ENCODE results near the gene ATP9B. TPM values are rescaled to one million over a fixed set of nuclear protein-coding genes. Genes with fewer than 3 reads are reported as not detected.
"Not testable (repeated sequence)": the region's sequence is repeated elsewhere in the genome, so short reads cannot be mapped to it uniquely, and the experiment has no call there.

ATP9B gene
- total and polyA plus RNA-seq, 2 donors, result 14.9 to 19.3 TPM

GRCh38 chr18:79372461-79372860 lies 303.3 kb downstream of the ATP9B start:
- H3K27me3 ChIP-seq (ENCODE audit: control insufficient read depth in 2 of 2, insufficient read depth in 1 of 2, low read length in 1 of 2), result no peaks in the 10 kb centered on the region
- peaks cover 6 to 10% of the 10 kb centered on the region in 2 donors for H3K4me1 ChIP-seq (ENCODE audit: control insufficient read depth in 2 of 2, insufficient read depth in 2 of 2, low read length in 2 of 2)
- no peak for DNase-seq (ENCODE audit: low read depth in 6 of 9, low spot score in 9 of 9)
- H3K9me3 ChIP-seq (ENCODE audit: control insufficient read depth in 2 of 2, insufficient read depth in 1 of 2, low read length in 1 of 2), result no peaks in the 10 kb centered on the region
- H3K27ac ChIP-seq (ENCODE audit: low read depth in 1 of 2, low read length in 1 of 2), result no peak overlapping the region
- peaks cover 7 to 28% of the 10 kb centered on the region in 2 donors for H3K36me3 ChIP-seq (ENCODE audit: control insufficient read depth in 2 of 2, insufficient read depth in 2 of 2, low read length in 1 of 2)
- WGBS, result 98% methylated on average over 10 of the region's 10 CpGs
- no peak overlapping the region for H3K4me3 ChIP-seq (ENCODE audit: low read length in 2 of 2)

GRCh38 chr18:79372991-79373390 lies 303.8 kb downstream of the ATP9B start:
- no peaks in the 10 kb centered on the region for H3K27me3 ChIP-seq (ENCODE audit: control insufficient read depth in 2 of 2, insufficient read depth in 1 of 2, low read length in 1 of 2)
- H3K36me3 ChIP-seq (ENCODE audit: control insufficient read depth in 2 of 2, insufficient read depth in 2 of 2, low read length in 1 of 2), result peaks cover 9 to 25% of the 10 kb centered on the region in 2 donors
- WGBS, result 98% methylated on average over 2 of the region's 2 CpGs
- H3K4me1 ChIP-seq (ENCODE audit: control insufficient read depth in 2 of 2, insufficient read depth in 2 of 2, low read length in 2 of 2), result peaks cover 6 to 10% of the 10 kb centered on the region in 2 donors
- no peak for DNase-seq (ENCODE audit: low read depth in 6 of 9, low spot score in 9 of 9)
- H3K4me3 ChIP-seq (ENCODE audit: low read length in 2 of 2), result no peak overlapping the region
- no peaks in the 10 kb centered on the region for H3K9me3 ChIP-seq (ENCODE audit: control insufficient read depth in 2 of 2, insufficient read depth in 1 of 2, low read length in 1 of 2)
- H3K27ac ChIP-seq (ENCODE audit: low read depth in 1 of 2, low read length in 1 of 2), result no peak overlapping the region

- 98% methylated on average over 17 of the region's 17 CpGs for WGBS
- H3K36me3 ChIP-seq (ENCODE audit: control insufficient read depth in 2 of 2, insufficient read depth in 2 of 2, low read length in 1 of 2), result peaks cover 9 to 30% of the 10 kb centered on the region in 2 donors
These were observed 304.5 kb downstream of the ATP9B start for GRCh38 chr18:79373736-79374135.

GRCh38 chr18:79374408-79375171 lies 305.4 kb downstream of the ATP9B start:
- no peak overlapping the region for H3K27ac ChIP-seq (ENCODE audit: low read depth in 1 of 2, low read length in 1 of 2)
- peaks cover 5 to 8% of the 10 kb centered on the region in 2 donors for H3K4me1 ChIP-seq (ENCODE audit: control insufficient read depth in 2 of 2, insufficient read depth in 2 of 2, low read length in 2 of 2)
- no peaks in the 10 kb centered on the region for H3K9me3 ChIP-seq (ENCODE audit: control insufficient read depth in 2 of 2, insufficient read depth in 1 of 2, low read length in 1 of 2)
- H3K4me3 ChIP-seq (ENCODE audit: low read length in 2 of 2), result no peak overlapping the region
- WGBS, result 95% methylated on average over 24 of the region's 32 CpGs
- H3K27me3 ChIP-seq (ENCODE audit: control insufficient read depth in 2 of 2, insufficient read depth in 1 of 2, low read length in 1 of 2), result no peaks in the 10 kb centered on the region
- peaks cover 9 to 33% of the 10 kb centered on the region in 2 donors for H3K36me3 ChIP-seq (ENCODE audit: control insufficient read depth in 2 of 2, insufficient read depth in 2 of 2, low read length in 1 of 2)
- DNase-seq (ENCODE audit: low read depth in 6 of 9, low spot score in 9 of 9), result no peak

More at GRCh38 chr18:79373736-79374135, 304.5 kb downstream of the ATP9B start:
- Histone ChIP-seq H3K27me3 (ENCODE audit: control insufficient read depth in 2 of 2, insufficient read depth in 1 of 2, low read length in 1 of 2) (no peaks in the 10 kb centered on the region), H3K4me1 (ENCODE audit: control insufficient read depth in 2 of 2, insufficient read depth in 2 of 2, low read length in 2 of 2) (peaks cover 6 to 7% of the 10 kb centered on the region in 2 donors), H3K4me3 (ENCODE audit: low read length in 2 of 2) (no peak overlapping the region), H3K27ac (ENCODE audit: low read depth in 1 of 2, low read length in 1 of 2) (no peak overlapping the region), H3K9me3 (ENCODE audit: control insufficient read depth in 2 of 2, insufficient read depth in 1 of 2, low read length in 1 of 2) (no peaks in the 10 kb centered on the region)
- no peak for DNase-seq (ENCODE audit: low read depth in 6 of 9, low spot score in 9 of 9)

- Histone ChIP-seq H3K27ac (ENCODE audit: low read depth in 1 of 2, low read length in 1 of 2) (no peak overlapping the region), H3K27me3 (ENCODE audit: control insufficient read depth in 2 of 2, insufficient read depth in 1 of 2, low read length in 1 of 2) (no peaks in the 10 kb centered on the region), H3K4me1 (ENCODE audit: control insufficient read depth in 2 of 2, insufficient read depth in 2 of 2, low read length in 2 of 2) (peaks cover 5 to 8% of the 10 kb centered on the region in 2 donors), H3K4me3 (ENCODE audit: low read length in 2 of 2) (no peak overlapping the region), H3K9me3 (ENCODE audit: control insufficient read depth in 2 of 2, insufficient read depth in 1 of 2, low read length in 1 of 2) (no peaks in the 10 kb centered on the region), H3K36me3 (ENCODE audit: control insufficient read depth in 2 of 2, insufficient read depth in 2 of 2, low read length in 1 of 2) (peaks cover 9 to 29% of the 10 kb centered on the region in 2 donors)
- DNase-seq (ENCODE audit: low read depth in 6 of 9, low spot score in 9 of 9), result no peak
- 97% methylated on average over 10 of the region's 10 CpGs for WGBS
These were observed 306.4 kb downstream of the ATP9B start for GRCh38 chr18:79375441-79376154.

- not testable (repeated sequence) for H3K27me3 ChIP-seq (ENCODE audit: control insufficient read depth in 2 of 2, insufficient read depth in 1 of 2, low read length in 1 of 2); H3K9me3 ChIP-seq (ENCODE audit: control insufficient read depth in 2 of 2, insufficient read depth in 1 of 2, low read length in 1 of 2); DNase-seq (ENCODE audit: low read depth in 6 of 9, low spot score in 9 of 9); H3K4me3 ChIP-seq (ENCODE audit: low read length in 2 of 2); H3K27ac ChIP-seq (ENCODE audit: low read depth in 1 of 2, low read length in 1 of 2); H3K4me1 ChIP-seq (ENCODE audit: control insufficient read depth in 2 of 2, insufficient read depth in 2 of 2, low read length in 2 of 2)
- 95% methylated on average over 12 of the region's 12 CpGs for WGBS
- peaks cover 9 to 25% of the 10 kb centered on the region in 2 donors for H3K36me3 ChIP-seq (ENCODE audit: control insufficient read depth in 2 of 2, insufficient read depth in 2 of 2, low read length in 1 of 2)
These were observed 307.5 kb downstream of the ATP9B start for GRCh38 chr18:79376661-79377060.

- no peak overlapping the region for H3K4me3 ChIP-seq (ENCODE audit: low read length in 2 of 2)
- peaks cover 0 to 3% of the 10 kb centered on the region in 2 donors for H3K4me1 ChIP-seq (ENCODE audit: control insufficient read depth in 2 of 2, insufficient read depth in 2 of 2, low read length in 2 of 2)
- no peak overlapping the region for H3K27ac ChIP-seq (ENCODE audit: low read depth in 1 of 2, low read length in 1 of 2)
- WGBS, result 96% methylated on average over 19 of the region's 19 CpGs
- H3K9me3 ChIP-seq (ENCODE audit: control insufficient read depth in 2 of 2, insufficient read depth in 1 of 2, low read length in 1 of 2), result no peaks in the 10 kb centered on the region
- H3K27me3 ChIP-seq (ENCODE audit: control insufficient read depth in 2 of 2, insufficient read depth in 1 of 2, low read length in 1 of 2), result no peaks in the 10 kb centered on the region
- DNase-seq (ENCODE audit: low read depth in 6 of 9, low spot score in 9 of 9), result no peak
- H3K36me3 ChIP-seq (ENCODE audit: control insufficient read depth in 2 of 2, insufficient read depth in 2 of 2, low read length in 1 of 2), result peaks cover 9 to 25% of the 10 kb centered on the region in 2 donors
These were observed 308.1 kb downstream of the ATP9B start for GRCh38 chr18:79377187-79377891.

- 53% methylated on average over 48 of the region's 48 CpGs for WGBS
- H3K9me3 ChIP-seq (ENCODE audit: control insufficient read depth in 2 of 2, insufficient read depth in 1 of 2, low read length in 1 of 2), result no peaks in the 10 kb centered on the region
- H3K27ac ChIP-seq (ENCODE audit: low read depth in 1 of 2, low read length in 1 of 2), result no peak overlapping the region
- H3K4me3 ChIP-seq (ENCODE audit: low read length in 2 of 2), result no peak overlapping the region
- H3K27me3 ChIP-seq (ENCODE audit: control insufficient read depth in 2 of 2, insufficient read depth in 1 of 2, low read length in 1 of 2), result no peaks in the 10 kb centered on the region
- peaks cover 0 to 3% of the 10 kb centered on the region in 2 donors for H3K4me1 ChIP-seq (ENCODE audit: control insufficient read depth in 2 of 2, insufficient read depth in 2 of 2, low read length in 2 of 2)
- H3K36me3 ChIP-seq (ENCODE audit: control insufficient read depth in 2 of 2, insufficient read depth in 2 of 2, low read length in 1 of 2), result peaks cover 9 to 24% of the 10 kb centered on the region in 2 donors
- peak in 3 of 9 donors; percentile 59 to 76 (median 72) for DNase-seq (ENCODE audit: low read depth in 6 of 9, low spot score in 9 of 9)
These were observed 309.5 kb downstream of the ATP9B start for GRCh38 chr18:79378536-79379250.
